GM21360 (cell line): ENCODE data around the gene EHF.
"Not testable (repeated sequence)": the region's sequence is repeated elsewhere in the genome, so short reads cannot be mapped to it uniquely, and the experiment has no call there.

Source experiments
- ATAC-seq: cut with Tn5 transposase; IDR thresholded peaks from one replicate; pipeline ENCODE4 v1.9.1; 2021; ENCODE audit warnings: mild to moderate bottlenecking, moderate library complexity; ENCODE audit not compliant: unreplicated experiment

Gene EHF

DNA sequence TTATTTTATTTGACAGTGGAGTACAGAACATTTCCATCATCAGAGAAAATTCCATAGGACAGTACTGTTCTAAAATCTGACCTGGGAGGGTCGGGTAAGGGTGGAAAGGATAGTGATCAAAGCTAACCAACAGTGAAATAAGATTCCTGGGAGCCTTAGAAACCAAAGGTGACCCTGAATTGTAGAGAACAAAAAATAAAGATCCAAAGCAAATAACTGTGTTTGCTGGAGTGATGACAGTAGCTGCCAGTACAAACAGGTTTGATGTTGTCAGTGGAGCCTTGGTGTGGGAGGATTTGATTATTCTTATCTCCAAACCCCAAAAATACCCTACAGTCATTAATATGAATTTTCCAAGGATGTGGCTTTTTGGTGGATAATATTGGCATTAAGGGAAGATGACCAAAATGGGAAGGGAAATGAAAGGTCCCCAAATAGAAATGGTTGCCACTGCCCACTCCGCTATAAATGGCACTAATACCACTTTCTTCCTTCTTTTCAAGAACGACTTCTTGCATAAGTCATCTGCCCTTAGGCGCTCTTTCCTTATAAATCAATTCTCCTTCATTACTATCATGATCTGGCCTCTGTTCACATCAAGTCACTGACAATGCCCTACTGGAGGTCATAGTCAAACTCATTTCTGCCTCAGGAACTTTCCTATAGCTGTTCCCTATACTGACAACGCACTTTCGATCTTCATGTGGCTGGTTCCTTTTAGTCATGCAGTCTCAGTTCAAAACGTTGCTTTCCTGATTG, 44.4 kb downstream of the EHF start:
- ATAC-seq, result no peak

DNA sequence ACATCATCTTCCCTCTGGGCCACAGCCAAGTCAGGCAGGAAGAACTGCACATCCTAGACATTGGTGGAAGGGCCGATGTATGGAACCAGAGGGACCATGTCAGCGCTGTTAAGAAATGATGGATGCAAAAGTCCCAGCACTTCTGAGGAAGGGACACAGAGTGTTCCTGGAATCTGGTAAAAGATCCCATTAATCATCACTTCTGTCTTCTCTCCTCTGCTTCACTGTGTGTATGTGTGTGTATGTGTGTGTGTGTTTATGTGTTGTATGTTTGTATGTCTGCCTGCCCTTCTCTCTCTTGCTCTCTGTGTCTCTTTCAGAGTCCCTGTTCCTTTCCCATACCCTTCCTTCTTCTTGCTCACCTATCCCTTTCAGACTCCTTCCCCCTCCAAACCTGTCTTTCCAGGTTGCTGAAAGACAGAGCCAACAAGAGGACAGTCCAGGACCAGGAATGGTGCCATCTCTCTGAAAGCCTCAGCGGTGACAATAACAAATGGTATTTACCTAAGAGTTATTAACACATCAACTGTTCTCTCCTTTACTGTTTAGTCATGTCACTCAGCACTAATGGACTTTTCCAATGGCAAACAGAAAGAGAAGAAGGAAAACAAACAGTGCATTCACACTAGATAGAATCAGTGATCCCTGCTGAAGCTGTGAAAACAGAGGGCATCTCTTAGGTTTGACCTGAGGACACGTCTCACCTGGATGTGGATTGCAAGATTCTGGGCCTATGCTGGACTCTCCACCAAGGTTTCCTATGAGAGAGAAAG, 47.1 kb downstream of the EHF start:
- no peak for ATAC-seq

DNA sequence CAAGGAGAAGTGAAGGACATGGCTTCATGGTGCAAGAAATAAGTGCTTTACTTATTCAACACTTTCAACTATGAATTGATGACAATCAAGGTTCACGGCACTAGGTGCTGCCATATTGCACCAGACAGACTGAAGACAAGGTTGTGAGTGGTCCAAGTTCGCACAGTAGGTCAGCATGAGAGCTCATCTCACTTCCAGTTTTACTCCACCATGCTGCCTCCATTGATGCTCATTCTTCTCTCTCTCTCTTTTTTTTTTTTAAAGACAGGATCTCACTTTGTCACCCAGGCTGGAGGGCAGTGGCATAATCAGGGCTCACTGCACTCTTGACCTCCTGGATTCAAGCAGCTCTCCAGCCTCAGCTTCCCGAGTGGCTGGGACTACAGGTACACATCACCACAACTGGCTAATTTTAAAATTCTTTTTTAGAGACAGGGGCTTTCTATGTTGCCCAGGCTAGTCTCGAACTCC, 47.7 kb downstream of the EHF start:
- ATAC-seq, result no peak

DNA sequence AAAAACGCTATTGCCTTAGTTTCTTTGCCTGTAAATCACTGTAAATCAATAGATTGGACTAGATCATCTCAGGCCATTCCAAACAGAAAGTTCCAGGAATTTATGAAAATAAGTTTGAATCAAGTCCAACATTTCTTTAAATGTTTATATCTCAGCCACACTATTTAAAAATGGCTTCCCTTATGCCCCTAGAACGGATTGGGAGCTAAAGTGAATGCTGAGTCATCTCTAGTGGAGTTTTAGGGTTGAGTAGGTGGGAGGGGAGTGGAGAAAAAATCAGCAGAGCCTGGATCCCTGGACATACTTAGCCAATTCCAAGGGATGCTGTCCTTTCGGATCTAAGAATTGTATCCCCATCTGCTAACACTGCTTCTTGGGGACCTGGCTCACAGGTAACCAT, 48.6 kb downstream of the EHF start:
- ATAC-seq, result no peak

DNA sequence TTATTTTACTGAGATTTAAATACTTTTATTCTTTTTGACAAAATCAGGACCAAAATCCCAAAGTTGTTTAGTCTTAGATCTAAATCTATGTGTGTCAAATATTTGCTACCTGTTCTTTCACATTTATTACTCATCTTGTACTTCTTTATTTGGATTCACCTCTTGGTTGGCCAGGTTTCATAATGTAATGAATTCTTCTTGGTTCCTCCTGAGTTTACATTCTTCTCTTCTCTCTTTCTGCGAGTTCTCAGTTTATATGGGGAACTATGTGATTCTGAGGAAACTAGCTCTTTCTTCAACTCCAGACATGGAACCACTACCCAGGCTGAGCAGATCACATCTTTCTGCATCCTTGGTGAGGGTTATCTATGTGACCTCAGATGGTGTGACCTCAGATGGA, 50.2 kb downstream of the EHF start:
- no peak for ATAC-seq

DNA sequence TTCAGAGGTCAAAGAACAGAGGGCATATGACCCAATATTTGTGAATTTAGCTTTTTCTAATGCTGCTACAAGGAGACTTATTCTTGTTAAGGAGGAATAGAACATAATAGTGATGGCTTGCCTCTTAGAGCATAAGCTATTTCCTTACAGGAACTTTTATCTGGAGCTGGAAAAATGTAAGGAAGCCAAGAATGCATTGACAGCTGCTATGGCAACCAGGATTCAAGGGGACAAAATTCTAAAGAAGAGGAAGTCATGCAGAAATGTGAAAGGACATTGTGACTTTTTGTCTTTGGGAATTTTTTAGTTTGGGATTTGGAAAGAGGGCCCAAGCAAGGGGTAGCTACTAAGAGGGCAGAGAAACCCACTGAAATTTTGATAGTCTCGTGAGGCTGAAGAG, 51.1 kb downstream of the EHF start:
- no peak for ATAC-seq

DNA sequence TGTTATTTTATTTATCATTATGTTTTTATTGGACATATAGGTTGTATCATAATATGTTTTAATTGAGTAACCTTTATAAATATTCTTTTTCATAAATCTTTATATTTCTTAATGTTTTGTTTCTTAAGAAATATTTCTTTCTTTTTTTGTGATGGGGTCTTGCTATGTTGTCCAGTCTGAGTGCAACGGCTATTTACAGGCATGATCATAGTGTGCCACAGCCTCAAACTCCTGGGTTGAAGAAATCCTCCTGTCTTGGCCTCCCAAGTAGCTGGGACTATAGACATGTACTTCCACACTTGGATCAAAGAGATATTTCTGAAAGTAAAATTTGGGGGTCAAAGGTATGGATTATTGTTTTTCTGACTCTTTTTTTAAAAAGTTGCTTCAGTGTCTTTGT, 53.1 kb downstream of the EHF start:
- ATAC-seq, result no peak

DNA sequence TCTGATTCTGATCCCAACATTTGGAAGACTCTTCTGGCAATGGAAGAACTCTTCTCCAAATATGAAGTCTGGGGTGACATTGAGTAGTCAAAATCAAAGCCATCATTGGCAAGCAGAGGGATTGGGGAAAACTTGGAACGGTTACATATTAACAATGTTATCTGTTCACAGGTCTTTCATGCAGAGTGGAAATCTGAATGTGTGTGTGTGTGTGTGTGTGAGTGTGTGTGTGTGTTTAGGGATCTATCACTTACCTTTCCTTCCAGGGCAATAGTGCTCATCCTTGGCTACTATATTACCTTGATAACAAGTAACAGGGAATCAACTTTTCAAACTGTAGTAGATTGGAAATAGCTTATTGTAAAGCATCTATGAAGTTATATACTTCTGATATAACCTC, 55.3 kb downstream of the EHF start:
- no peak for ATAC-seq

DNA sequence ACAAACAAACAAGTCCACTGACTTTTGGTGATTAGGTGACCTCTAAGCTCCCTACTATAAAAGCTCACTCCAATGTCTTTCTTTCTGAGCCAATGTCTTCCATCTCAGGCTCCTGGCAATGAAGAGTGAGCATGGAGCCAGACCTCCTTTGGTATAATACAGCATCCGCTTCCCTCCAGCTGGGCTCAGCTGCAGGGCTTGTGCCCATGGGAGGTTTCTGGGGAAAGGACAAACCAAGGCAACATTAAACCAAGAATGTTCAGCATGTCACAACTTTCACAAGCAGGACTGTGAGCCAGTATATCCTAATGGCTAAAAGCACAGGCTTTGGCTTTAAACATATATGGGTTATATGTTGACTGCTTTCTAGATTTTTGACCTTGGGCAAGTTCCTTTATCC, 58.8 kb downstream of the EHF start:
- ATAC-seq, result no peak

DNA sequence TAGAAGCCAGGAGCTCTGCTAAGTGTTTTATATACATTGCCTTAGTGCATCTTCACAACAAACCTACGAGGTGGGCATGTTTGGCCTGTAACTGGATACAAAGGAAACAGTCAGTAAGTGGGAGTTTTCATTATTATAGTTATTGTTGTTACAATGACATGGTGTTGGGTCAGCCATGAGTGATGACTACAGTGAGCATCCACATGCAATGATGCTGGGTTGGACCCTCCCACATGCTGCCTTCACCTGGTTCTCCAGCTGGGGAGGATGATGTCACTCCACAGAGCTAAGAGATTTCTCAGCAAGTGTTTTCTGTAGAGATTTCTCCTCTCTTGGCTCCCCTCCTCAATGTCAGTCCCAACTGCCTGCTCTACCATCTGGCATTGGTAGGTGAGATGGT, 59.3 kb downstream of the EHF start:
- ATAC-seq, result no peak

DNA sequence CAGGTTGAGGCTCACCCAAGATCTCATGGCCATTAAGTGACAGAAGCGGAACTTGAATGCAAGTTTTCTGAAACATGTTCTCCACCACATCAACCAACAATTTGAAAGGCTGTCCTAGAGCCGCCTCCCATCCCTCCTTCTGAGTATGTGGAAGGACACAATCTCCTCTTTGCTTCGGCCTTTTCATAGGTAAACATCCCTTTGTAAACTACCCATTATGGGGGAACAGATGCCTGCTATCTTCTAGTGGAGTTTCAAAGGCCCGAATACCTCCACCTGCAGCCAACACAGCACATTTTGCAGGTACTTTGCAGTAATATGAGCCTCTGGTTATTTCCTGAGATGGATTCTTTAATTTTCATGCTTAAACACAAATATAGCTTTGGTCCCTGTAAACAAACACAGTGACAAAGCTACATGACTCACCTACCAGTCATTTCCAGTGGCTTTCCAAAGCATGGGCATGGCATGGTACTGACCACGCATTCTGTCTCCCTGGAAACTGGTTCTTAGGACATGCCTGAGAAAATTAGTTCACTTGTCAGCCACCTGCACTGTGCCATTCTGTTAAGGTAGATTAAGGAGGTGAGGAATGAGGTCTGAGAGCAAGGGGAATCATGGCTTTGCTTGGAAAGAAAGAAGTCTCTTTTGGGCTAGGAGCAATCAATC, 60.2 kb downstream of the EHF start:
- no peak for ATAC-seq

DNA sequence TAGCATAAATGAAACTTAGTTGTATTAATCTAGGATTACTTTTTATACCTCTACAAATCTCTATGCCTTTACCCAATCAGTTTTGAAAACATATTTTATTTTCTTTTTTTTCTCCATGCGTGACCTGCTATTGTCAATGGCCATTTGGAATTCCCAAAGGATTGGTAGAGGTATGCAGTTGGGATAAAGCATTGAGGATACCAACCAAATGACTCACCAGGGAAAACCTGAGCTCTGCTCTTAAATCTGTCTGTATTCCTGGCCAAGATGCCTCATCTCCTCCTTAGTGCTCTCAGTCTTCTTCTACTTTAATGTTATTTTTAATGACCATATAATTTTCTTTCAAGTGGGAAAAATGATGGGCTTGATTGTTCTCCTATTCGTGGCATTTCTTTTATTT, 61.9 kb downstream of the EHF start:
- ATAC-seq, result no peak

DNA sequence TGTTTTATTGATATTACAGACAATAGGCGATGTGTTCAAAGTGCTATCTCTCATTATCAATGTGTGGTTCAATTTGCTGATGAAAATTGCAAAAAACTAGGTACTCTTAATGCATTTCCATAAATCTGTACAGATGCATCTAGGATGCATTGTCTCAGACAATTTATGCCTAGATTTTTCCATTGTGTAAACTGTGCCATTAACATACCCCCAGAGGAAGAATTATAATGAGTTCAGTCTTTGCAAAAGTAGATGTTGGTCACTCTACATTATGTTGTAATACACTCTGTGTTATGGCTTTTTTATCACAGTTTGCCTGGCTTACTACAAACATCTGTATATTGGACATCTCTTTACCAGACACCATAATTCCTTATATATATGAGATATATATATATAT, 62.5 kb downstream of the EHF start:
- ATAC-seq, result no peak

DNA sequence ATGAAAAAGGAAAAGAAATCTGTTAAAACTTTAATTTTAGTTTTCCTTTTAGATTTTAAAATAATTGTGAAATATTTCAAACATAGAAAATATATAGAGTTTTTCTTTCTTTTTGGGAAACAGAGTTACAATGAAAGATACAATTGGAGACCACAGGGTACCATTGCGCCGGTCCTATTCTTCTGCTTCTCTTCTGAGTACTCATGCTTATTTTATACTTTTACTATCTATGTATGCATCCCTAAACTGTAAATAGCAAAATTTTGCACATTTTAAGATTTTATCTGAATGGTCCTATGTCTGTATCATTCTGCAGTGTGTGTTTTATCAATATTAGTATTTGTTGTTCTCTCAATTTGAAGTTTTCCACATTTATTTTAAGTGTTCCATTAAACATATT, 65.0 kb downstream of the EHF start:
- no peak for ATAC-seq

DNA sequence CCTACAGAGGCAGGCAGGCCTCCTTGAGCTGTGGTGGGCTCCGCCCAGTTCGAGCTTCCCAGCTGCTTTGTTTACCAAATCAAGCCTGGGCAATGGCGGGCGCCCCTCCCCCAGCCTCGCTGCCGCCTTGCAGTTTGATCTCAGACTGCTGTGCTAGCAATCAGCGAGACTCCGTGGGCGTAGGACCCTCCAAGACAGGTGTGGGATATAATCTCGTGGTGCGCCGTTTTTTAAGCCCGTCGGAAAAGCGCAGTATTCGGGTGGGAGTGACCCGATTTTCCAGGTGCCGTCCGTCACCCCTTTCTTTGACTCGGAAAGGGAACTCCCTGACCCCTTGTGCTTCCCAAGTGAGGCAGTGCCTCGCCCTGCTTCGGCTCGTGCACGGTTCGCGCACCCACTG, 71.4 kb downstream of the EHF start:
- not testable (repeated sequence) for ATAC-seq

DNA sequence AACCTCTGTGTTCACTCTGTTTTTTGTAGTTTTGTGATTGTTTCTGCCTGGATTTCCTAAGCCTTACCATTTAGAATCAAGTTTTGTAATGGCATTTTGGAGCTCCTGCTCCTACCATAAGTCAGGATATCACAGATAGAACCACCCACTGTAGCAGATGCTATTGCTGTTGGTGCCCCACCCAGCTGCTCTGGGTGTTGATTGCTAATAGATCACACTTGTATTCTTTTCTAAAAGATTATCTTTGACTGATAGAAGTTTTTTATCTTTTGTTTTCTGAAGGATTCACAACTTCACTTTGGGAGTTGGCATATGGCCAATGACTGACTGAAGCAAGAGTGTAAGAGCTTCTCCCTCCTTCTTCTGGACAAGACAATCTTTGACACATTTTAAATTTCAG, 76.0 kb downstream of the EHF start:
- ATAC-seq, result no peak

DNA sequence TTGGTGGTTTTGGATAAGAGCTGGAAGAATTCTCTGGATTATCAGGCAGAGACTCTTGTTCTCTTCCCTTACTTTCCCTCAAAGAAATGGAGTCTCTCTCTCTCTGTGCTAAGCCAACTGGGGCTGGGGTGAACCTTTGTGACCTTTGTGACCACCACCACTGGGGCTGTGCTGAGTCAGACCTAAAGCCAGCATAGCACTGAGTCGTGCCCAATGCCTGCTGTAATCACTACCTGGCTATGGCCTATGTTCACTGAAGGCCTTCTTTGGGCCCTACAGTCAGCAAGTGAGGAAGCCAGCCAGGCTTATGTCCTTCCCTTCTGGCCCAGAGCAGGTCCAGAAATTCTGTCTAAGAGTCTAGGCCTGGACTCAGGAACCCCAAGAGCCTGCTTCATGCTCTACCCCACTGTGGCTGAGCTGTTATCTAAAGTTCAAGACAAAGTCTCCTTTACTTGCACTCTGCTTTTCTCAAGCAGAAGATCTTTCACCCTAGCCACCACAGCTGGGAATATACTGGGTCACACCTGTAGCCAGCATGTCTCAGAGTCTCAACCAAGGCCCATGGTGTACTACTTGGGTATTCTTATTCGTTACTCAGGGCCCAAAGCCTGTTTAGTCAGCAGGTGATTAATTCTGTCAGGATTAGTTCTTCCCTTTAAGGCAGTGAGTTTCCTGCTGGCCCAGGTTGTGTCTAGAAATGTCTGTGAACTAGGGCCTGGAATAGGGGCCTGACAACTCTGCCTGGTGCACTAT, 86.0 kb downstream of the EHF start:
- ATAC-seq, result no peak

DNA sequence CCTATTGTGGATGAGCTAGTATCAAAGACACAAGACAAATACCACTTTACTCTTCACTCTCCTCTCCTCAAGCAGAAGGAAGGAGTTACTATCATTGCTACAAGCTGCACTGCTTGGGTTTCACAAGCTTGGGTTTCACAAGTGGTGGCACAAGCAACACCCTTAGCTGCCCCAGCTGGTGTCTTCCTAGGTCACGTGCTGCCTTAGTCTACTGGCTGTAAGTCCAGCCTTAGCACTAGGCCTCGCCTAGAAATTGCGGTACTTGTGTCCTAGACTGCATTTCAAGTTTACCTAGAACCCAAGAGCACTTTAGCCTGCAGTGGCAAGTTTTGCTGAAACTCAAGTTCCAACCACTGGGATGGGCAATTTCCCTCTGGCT, 86.6 kb downstream of the EHF start:
- ATAC-seq, result no peak
